Panc1 (cell line): ENCODE data around the gene CTSA. TPM values are rescaled to one million over a fixed set of nuclear protein-coding genes. Genes with fewer than 3 reads are reported as not detected.
"Not testable (repeated sequence)": the region's sequence is repeated elsewhere in the genome, so short reads cannot be mapped to it uniquely, and the experiment has no call there.

ENCODE experiments used
- ATAC-seq: fragments of 200-7000 bp; cut with Tn5 transposase; 2 replicates; pipeline ENCODE4 v1.9.1; 2020; ENCODE audit warnings: mild to moderate bottlenecking, moderate library complexity
- BruUV-seq: library from RNA; stranded (reverse); fragments of 400-500 nt; replicated peaks from 2 replicates; lab custom pipeline; 2021; lab: Mats Ljungman, UMichigan
- CTCF ChIA-PET: fragments of 300-600 bp; sonication (Branson Sonifier 250); formaldehyde crosslinking; loops from one replicate; lab custom pipeline; 2022; ENCODE audit warnings: antibody characterized with exemption; lab: Charles Lee
- POLR2A ChIA-PET: fragments of 300-600 bp; sonication (Branson Sonifier 250); formaldehyde crosslinking; loops from one replicate; lab custom pipeline; 2022; ENCODE audit warnings: antibody characterized with exemption; lab: Charles Lee
- DNase-seq: peaks from one replicate; pipeline ENCODE4 v3.0.0-alpha.2; 2010; ENCODE audit warnings: low read depth, low spot score
- H3K27ac ChIP-seq: 2 replicates; pipeline ENCODE4 v1.5.1; 2011; ENCODE audit warnings: mild to moderate bottlenecking, low read length, inconsistent platforms
- H3K27me3 ChIP-seq: fragments of 200-500 bp; sonication (Bioruptor generic); 2 replicates; pipeline ENCODE4 v1.6.0; 2014; ENCODE audit warnings: low read length, inconsistent platforms; ENCODE audit not compliant: control insufficient read depth, insufficient read depth
- H3K36me3 ChIP-seq: fragments of 200-500 bp; sonication (Bioruptor generic); 2 replicates; pipeline ENCODE4 v1.5.1; 2014; ENCODE audit warnings: inconsistent platforms, mild to moderate bottlenecking, low read length, moderate library complexity; ENCODE audit not compliant: control insufficient read depth, insufficient read depth
- H3K4me1 ChIP-seq: 2 replicates; pipeline ENCODE4 v1.5.1; 2011; ENCODE audit warnings: inconsistent platforms, mild to moderate bottlenecking, low read length, moderate library complexity; ENCODE audit not compliant: control insufficient read depth, insufficient read depth
- H3K4me3 ChIP-seq, 2 experiments: 2 replicates each; pipeline ENCODE4 v1.5.1; 2011 to 2012; ENCODE audit warnings: low read depth in 2 of 2, low read length in 2 of 2, mild to moderate bottlenecking in 2 of 2, inconsistent platforms in 1 of 2, moderate library complexity in 1 of 2
- H3K9me3 ChIP-seq: fragments of 200-500 bp; sonication (Bioruptor generic); 2 replicates; pipeline ENCODE4 v1.5.1; 2014; ENCODE audit warnings: low read depth, mild to moderate bottlenecking, inconsistent platforms, low read length, moderate library complexity; ENCODE audit not compliant: control insufficient read depth, insufficient read depth
- CTCF ChIP-seq: fragments of 450-650 bp; IDR thresholded peaks from 2 replicates; pipeline ENCODE4 v1.5.1; 2017; ENCODE audit warnings: mild to moderate bottlenecking
- POLR2AphosphoS5 ChIP-seq: IDR thresholded peaks from 2 replicates; pipeline ENCODE4 v1.6.1; 2012; ENCODE audit warnings: mild to moderate bottlenecking, low read depth, low read length, moderate library complexity
- REST ChIP-seq, 2 experiments: IDR thresholded peaks; 2 replicates each; pipeline ENCODE4 v1.6.1; 2011 to 2012; ENCODE audit warnings: low read depth in 2 of 2, control low read depth in 1 of 2, low read length in 1 of 2, mild to moderate bottlenecking in 1 of 2, moderate library complexity in 1 of 2; ENCODE audit not compliant: insufficient read depth in 1 of 2
- SIN3A ChIP-seq: IDR thresholded peaks from 2 replicates; pipeline ENCODE4 v1.6.1; 2012; ENCODE audit warnings: low read depth, mild to moderate bottlenecking, low read length, moderate library complexity, borderline replicate concordance; ENCODE audit not compliant: insufficient read depth
- TCF7L2 ChIP-seq: IDR thresholded peaks from 2 replicates; pipeline ENCODE4 v1.6.1; 2011; ENCODE audit warnings: mild to moderate bottlenecking, low read depth, low read length, inconsistent platforms
- in situ Hi-C: cut with HindIII; loops from 2 replicates; pipeline ENCODE4 v1.10.0; 2016; ENCODE audit warnings: low sequenced_read_pairs, low pct_unique_long_range_greater_than_20kb
- intact Hi-C: fragments of 100-400 bp; cut with micrococcal nuclease; formaldehyde crosslinking; loops from one replicate; pipeline ENCODE4 v1.10.0; 2022; ENCODE audit not compliant: unreplicated experiment
- total RNA-seq: library from RNA; stranded (reverse); gene quantifications from one replicate; pipeline ENCODE4 v1.2.1, GENCODE V29; 2021; ENCODE audit not compliant: unreplicated experiment

Gene CTSA
- total RNA-seq, 1 experiment from 2014 or later = 232 TPM

GRCh38 chr20:45872626-45873025 is 18.5 kb upstream of the CTSA start:
- in situ Hi-C loops (no loop called here), intact Hi-C loops (no loop called here)
- DNase-seq (no peak), ATAC-seq (no peak)
- TF ChIP-seq CTCF (no peak), REST (IDR thresholded peaks at IDR 0.05; ENCODE audit: insufficient read depth in 1 of 2, low read depth in 2 of 2, low read length in 1 of 2) (no peak), SIN3A (no peak), POLR2AphosphoS5 (no peak), TCF7L2 (no peak)
- H3K9me3 ChIP-seq = no peaks in the 10 kb centered on the region
- no TSS peak for BruUV-seq
- no peaks in the 10 kb centered on the region for H3K27me3 ChIP-seq
- ChIA-PET CTCF (no interaction called here), POLR2A (no interaction called here)
- H3K27ac ChIP-seq = no peak overlapping the region
- no peak overlapping the region for H3K4me3 ChIP-seq
- H3K4me1 ChIP-seq = peaks cover 2% of the 10 kb centered on the region; the same call in 1 of the 2 replicates
- H3K36me3 ChIP-seq = no peaks in the 10 kb centered on the region

- BruUV-seq = no TSS peak
- CTCF ChIA-PET = no interaction called here
- H3K4me3 ChIP-seq = no peak overlapping the region
- H3K36me3 ChIP-seq = no peaks in the 10 kb centered on the region
- DNase-seq = no peak
- POLR2A ChIA-PET = no interaction called here
- no peaks in the 10 kb centered on the region for H3K27me3 ChIP-seq
- no peaks in the 10 kb centered on the region for H3K9me3 ChIP-seq
- in situ Hi-C loops (no loop called here), intact Hi-C loops (no loop called here)
- H3K4me1 ChIP-seq = no peaks in the 10 kb centered on the region
- ATAC-seq = no peak
- H3K27ac ChIP-seq = no peak overlapping the region
- TF ChIP-seq CTCF = no peak
- TF ChIP-seq POLR2AphosphoS5 = no peak
- TF ChIP-seq TCF7L2 = no peak
- no peak for TF ChIP-seq REST (IDR thresholded peaks at IDR 0.05; ENCODE audit: insufficient read depth in 1 of 2, low read depth in 2 of 2, low read length in 1 of 2)
- no peak for TF ChIP-seq SIN3A
Measured at GRCh38 chr20:45873409-45874103, 17.6 kb upstream of the CTSA start.

GRCh38 chr20:45874104-45874481 is 17.0 kb upstream of the CTSA start:
- intact Hi-C loops, ATAC-seq, H3K27me3 ChIP-seq, H3K4me1 ChIP-seq, H3K36me3 ChIP-seq, in situ Hi-C loops, BruUV-seq, DNase-seq, H3K27ac ChIP-seq, POLR2A ChIA-PET, H3K4me3 ChIP-seq, CTCF ChIA-PET, H3K9me3 ChIP-seq: not testable (repeated sequence)
